AG09309 (cell line): Measurements from ENCODE around the gene DNAJC17.

Source experiments
- DNase-seq: peaks from one replicate; pipeline ENCODE4 v3.0.0-alpha.2; 2010; ENCODE audit warnings: low read depth
- H3K4me3 ChIP-seq: 2 replicates; pipeline ENCODE4 v1.5.1; 2011; ENCODE audit warnings: mild to moderate bottlenecking, low read depth, low read length, moderate library complexity; ENCODE audit not compliant: control insufficient read depth
- TF ChIP-seq, protein P1 (sequence below): IDR thresholded peaks from 2 replicates; pipeline ENCODE4 v1.5.1; 2011; ENCODE audit warnings: mild to moderate bottlenecking, low read depth, low read length, inconsistent platforms; ENCODE audit not compliant: insufficient read depth, control insufficient read depth; ENCODE audit errors: missing control alignments

Gene DNAJC17

DNA sequence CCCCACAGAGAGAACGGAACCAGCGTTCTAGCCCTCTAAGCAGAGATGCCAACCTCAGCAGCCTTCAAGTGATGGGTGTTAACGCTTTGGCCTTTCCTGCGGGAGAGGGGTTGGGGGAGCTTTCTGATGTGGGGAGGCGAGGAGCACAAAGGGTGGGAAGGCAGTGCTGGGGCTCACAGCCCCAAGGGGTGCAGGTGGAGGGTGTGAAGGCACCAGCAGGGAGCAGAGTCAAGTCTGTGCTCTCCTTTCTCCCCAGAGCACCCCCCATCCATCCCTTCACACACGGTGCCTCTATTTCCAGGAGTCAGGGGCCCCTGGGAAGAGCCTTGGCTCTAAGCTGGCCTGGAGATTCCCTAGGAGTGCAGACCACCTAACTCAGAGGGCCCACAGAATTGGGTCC, 33.4 kb downstream of the DNAJC17 start:
- no peak overlapping the region for H3K4me3 ChIP-seq
- DNase-seq, result no peak

DNA sequence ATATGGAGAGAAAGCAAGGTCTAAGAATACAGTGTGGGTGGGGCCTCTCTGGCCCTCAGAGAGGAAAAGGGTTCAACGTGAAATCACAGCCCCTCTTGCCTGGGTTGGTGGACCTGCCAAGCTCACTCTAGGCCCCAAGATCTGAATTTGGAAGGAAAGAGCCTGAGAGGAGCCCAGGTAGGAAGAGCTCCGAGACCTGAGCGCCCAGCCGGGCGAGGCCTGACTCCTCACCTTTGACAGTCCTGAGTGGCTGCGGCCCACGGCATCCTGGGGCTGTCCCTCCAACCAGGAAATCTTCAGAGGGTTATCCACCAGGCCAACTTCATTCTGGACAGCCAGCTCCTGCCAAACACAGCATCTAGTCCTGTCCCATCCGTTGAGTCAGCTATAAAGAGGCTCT, 33.8 kb downstream of the DNAJC17 start:
- no peak overlapping the region for H3K4me3 ChIP-seq
- DNase-seq, result no peak
- TF ChIP-seq, protein P1, sequence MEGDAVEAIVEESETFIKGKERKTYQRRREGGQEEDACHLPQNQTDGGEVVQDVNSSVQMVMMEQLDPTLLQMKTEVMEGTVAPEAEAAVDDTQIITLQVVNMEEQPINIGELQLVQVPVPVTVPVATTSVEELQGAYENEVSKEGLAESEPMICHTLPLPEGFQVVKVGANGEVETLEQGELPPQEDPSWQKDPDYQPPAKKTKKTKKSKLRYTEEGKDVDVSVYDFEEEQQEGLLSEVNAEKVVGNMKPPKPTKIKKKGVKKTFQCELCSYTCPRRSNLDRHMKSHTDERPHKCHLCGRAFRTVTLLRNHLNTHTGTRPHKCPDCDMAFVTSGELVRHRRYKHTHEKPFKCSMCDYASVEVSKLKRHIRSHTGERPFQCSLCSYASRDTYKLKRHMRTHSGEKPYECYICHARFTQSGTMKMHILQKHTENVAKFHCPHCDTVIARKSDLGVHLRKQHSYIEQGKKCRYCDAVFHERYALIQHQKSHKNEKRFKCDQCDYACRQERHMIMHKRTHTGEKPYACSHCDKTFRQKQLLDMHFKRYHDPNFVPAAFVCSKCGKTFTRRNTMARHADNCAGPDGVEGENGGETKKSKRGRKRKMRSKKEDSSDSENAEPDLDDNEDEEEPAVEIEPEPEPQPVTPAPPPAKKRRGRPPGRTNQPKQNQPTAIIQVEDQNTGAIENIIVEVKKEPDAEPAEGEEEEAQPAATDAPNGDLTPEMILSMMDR, result no peak

More for the DNA sequence above, 33.4 kb downstream of the DNAJC17 start:
- TF ChIP-seq, protein P1, result no peak

DNA sequence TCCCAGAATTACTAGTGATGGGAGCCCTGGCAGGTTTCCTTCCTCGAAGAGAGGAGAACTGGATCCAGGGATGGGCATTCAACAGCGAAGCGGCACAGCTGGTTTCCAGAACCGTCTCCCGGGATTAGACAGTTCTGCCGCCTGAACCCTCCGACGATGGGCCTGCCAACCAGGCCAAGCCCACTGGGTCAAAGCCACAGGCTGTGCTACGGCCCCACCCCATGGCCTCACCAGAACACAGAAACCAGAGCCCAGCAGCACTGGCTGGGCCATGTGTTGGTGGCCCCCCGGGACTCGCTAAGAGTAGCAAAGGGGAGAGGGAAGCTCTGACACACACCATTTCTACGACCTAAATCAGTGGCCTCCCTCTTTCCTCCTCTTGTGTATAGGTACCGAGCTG, 35.3 kb downstream of the DNAJC17 start:
- no peak for DNase-seq
- no peak overlapping the region for H3K4me3 ChIP-seq
- TF ChIP-seq, protein P1, result no peak

DNA sequence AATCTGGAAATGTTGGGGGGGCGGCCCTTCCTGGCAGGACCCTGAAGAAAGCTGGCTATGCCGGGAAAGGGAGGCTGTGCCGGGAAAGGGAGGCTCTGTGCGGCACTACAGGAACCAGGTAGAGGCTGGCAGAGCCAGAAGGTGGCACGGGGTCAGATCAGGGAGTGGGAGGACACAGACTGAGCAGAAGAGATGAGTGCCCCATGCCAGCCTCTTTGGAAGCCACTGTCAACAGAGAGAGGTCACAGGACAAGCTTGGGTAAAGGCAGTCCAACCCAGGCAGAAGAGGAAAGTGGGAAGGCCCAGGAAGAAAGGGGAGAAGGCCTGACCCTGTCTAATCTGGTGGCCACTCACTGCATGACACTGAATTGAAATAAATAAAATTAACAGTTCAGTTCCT, 36.0 kb downstream of the DNAJC17 start:
- H3K4me3 ChIP-seq, result no peak overlapping the region
- TF ChIP-seq, protein P1, result no peak
- no peak for DNase-seq

DNA sequence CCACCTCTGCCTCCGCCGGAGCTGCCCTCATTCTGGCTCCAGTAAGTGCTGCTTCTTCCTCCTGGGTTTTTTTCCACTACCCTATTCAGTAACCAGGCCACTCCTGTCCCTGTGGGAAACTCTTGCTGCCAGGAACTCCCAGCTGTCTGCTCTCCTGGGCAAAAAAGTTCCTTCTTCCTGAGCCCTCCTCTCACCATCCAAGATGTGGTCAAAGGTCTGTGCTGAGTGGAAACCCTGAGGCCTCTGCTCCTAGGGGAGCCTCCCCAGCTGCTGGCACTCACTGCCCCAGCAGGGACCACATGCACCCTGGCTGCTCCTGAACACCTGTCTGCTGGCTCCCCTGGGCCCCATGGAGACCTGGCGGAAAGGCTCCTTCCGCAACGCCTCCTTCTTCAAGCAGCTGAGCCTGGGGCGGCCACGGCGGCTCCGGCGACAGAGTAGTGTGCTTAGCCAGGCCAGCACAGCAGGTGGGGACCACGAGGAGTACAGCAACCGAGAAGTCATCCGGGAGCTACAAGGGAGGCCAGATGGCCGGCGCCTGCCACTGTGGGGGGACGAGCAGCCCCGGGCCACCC, 37.0 kb downstream of the DNAJC17 start:
- TF ChIP-seq, protein P1, result no peak
- DNase-seq, result no peak
- H3K4me3 ChIP-seq, result no peak overlapping the region

DNA sequence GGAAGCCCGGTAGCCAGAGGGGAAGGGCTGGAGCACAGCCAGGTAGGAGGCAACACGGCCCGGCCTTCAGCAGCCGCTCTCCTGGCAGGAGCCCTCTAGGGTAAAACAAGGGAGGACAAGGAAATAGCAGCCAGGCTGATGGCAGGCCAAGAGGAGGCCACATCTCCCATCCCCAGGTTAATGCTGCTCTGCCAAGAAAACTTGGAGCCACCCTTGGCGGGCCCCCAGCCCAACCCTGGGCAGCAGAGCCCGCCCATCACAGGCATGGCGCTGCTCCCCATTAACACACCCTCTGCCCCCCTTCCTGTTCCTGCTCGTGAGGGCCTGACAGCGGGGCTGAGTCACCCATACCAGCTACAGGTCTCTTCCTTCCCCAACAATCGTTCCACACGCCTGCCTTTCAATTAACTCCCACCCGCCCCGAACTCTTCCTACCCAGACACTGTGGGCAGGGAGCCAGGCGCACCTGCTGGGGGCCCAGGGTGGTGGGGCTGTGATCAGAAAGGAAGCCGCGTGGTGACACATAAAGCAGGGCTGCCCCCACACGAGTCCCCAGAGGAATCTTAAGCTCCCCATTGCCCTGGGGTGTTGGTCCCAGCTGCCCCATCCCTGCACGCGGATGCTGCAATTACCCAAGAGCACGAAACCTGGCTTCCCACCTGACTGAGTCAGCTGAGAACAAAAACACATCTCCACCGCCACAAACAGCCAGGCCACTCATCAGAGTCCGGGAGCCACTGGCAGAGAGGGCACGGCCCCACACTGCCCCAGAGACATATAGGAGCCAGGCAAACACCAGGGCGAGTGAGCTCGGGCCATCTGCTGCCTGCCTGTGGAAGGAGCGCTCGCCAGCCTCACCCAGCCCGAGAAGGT, 37.8 kb downstream of the DNAJC17 start, which contains the start of gene C15orf62:
Gene C15orf62 (plus strand): TSS at position 707 of the 873 bp plus-strand sequence. CDS start 516 bp downstream, outside the sequence.
- DNase-seq, result no peak
- TF ChIP-seq, protein P1, result no peak
- no peak within 1 kb of the TSS for H3K4me3 ChIP-seq
